Keratinocyte (primary cell): ENCODE measurements around the gene UBXN6. TPM values are rescaled to one million over a fixed set of nuclear protein-coding genes. Genes with fewer than 3 reads are reported as not detected.

ENCODE experiments used
- DNase-seq: peaks from one replicate; pipeline ENCODE4 v3.0.0-alpha.2; 2011; ENCODE audit warnings: low read depth, missing footprints, low spot score
- FAIRE-seq: peaks from 2 replicates; lab custom pipeline; 2011; peaks lifted over from hg19 to GRCh38; lab: Jason Lieb, UNC
- H2AFZ ChIP-seq: 2 replicates; pipeline ENCODE4 v1.6.0; 2012; ENCODE audit warnings: low read length, control low read depth, inconsistent platforms; ENCODE audit not compliant: control insufficient read depth
- H3K27ac ChIP-seq: 2 replicates; pipeline ENCODE4 v1.5.1; 2011; ENCODE audit warnings: low read length; ENCODE audit not compliant: control insufficient read depth, insufficient read depth
- H3K27me3 ChIP-seq: 3 replicates; pipeline ENCODE4 v1.6.0; 2011; ENCODE audit warnings: low read length; ENCODE audit not compliant: control insufficient read depth, insufficient read depth; ENCODE audit errors: extremely low read depth
- H3K36me3 ChIP-seq, 2 experiments: 2 replicates in 1 of 2; 3 replicates in 1 of 2; pipeline ENCODE4 v1.5.1; 2011; ENCODE audit warnings: low read length in 2 of 2, mild to moderate bottlenecking in 1 of 2; ENCODE audit not compliant: control insufficient read depth in 2 of 2, insufficient read depth in 2 of 2; ENCODE audit errors: extremely low read depth in 1 of 2
- H3K4me1 ChIP-seq: 3 replicates; pipeline ENCODE4 v1.5.1; 2011; ENCODE audit warnings: low read length; ENCODE audit not compliant: control insufficient read depth, insufficient read depth; ENCODE audit errors: extremely low read depth
- H3K4me2 ChIP-seq: 3 replicates; pipeline ENCODE4 v1.6.0; 2011; ENCODE audit warnings: low read depth, low read length; ENCODE audit not compliant: control insufficient read depth, insufficient read depth; ENCODE audit errors: extremely low read depth
- H3K4me3 ChIP-seq, 3 experiments: fragments of 200-600 bp in 1 of 3; sonication (generic) in 1 of 3; 2 replicates in 2 of 3; 3 replicates in 1 of 3; pipeline ENCODE4 v1.5.1; 2011 to 2016; ENCODE audit warnings: low read length in 3 of 3, mild to moderate bottlenecking in 3 of 3, control low read depth in 2 of 3, inconsistent platforms in 1 of 3, low read depth in 1 of 3, mixed read lengths in 1 of 3, mixed run types in 1 of 3, moderate library complexity in 1 of 3; ENCODE audit not compliant: control insufficient read depth in 2 of 3, insufficient read depth in 2 of 3; ENCODE audit errors: extremely low read depth in 1 of 3
- H3K79me2 ChIP-seq: 2 replicates; pipeline ENCODE4 v1.6.0; 2012; ENCODE audit warnings: low read length; ENCODE audit not compliant: control insufficient read depth, insufficient read depth
- H3K9ac ChIP-seq: 3 replicates; pipeline ENCODE4 v1.6.0; 2011; ENCODE audit warnings: low read length; ENCODE audit not compliant: control insufficient read depth, insufficient read depth; ENCODE audit errors: extremely low read depth
- H3K9me1 ChIP-seq: 3 replicates; pipeline ENCODE4 v1.6.0; 2011; ENCODE audit warnings: low read length; ENCODE audit not compliant: control insufficient read depth, insufficient read depth; ENCODE audit errors: extremely low read depth
- H3K9me3 ChIP-seq: 2 replicates; pipeline ENCODE4 v1.5.1; 2012; ENCODE audit warnings: low read depth, low read length; ENCODE audit not compliant: control insufficient read depth
- H4K20me1 ChIP-seq: 3 replicates; pipeline ENCODE4 v1.6.0; 2011; ENCODE audit warnings: low read length; ENCODE audit not compliant: control insufficient read depth, insufficient read depth; ENCODE audit errors: extremely low read depth
- EZH2 ChIP-seq: IDR thresholded peaks from one replicate; pipeline ENCODE4 v1.6.1; 2012; ENCODE audit warnings: inconsistent platforms, mild to moderate bottlenecking, low read length, moderate library complexity
- dilution Hi-C: fragments of 300-500 bp; cut with MboI; formaldehyde crosslinking; loops from one replicate; pipeline ENCODE4 v1.7.0; 2020; ENCODE audit warnings: low sequenced_read_pairs; ENCODE audit not compliant: extremely low pct_ligation_motif_present
- polyA plus RNA-seq, 5 experiments: library from polyadenylated mRNA; depleted of rRNA in 3 of 5; stranded (reverse) in 3 of 5; stranded (forward) in 1 of 5; unstranded in 1 of 5; fragments of >200 nt; gene quantifications; 1 replicate in 1 of 5; 2 replicates in 3 of 5; 3 replicates in 1 of 5; pipeline versions ENCODE4 v1.2.1 to v1.2.3, GENCODE V29; 2011 to 2012; ENCODE audit warnings: missing spikeins in 2 of 5, low read depth in 1 of 5, low replicate concordance in 1 of 5
- TF ChIP-seq, protein P1 (sequence below), 3 experiments: IDR thresholded peaks in 1 of 3; conservative IDR thresholded peaks in 1 of 3; optimal IDR thresholded peaks in 1 of 3; 2 replicates in 2 of 3; 3 replicates in 1 of 3; pipeline versions ENCODE3 to v1.5.1; 2011; ENCODE audit warnings: low read length in 3 of 3, mild to moderate bottlenecking in 3 of 3, moderate library complexity in 2 of 3, control low read depth in 1 of 3, inconsistent platforms in 1 of 3; ENCODE audit not compliant: insufficient read depth in 2 of 3; ENCODE audit errors: extremely low read depth in 1 of 3

The UBXN6 gene
- polyA plus RNA-seq, 1 donor (not counting 4 experiments of a cell fraction or from before 2014, with no cell fraction given): 36.4 TPM

DNA sequence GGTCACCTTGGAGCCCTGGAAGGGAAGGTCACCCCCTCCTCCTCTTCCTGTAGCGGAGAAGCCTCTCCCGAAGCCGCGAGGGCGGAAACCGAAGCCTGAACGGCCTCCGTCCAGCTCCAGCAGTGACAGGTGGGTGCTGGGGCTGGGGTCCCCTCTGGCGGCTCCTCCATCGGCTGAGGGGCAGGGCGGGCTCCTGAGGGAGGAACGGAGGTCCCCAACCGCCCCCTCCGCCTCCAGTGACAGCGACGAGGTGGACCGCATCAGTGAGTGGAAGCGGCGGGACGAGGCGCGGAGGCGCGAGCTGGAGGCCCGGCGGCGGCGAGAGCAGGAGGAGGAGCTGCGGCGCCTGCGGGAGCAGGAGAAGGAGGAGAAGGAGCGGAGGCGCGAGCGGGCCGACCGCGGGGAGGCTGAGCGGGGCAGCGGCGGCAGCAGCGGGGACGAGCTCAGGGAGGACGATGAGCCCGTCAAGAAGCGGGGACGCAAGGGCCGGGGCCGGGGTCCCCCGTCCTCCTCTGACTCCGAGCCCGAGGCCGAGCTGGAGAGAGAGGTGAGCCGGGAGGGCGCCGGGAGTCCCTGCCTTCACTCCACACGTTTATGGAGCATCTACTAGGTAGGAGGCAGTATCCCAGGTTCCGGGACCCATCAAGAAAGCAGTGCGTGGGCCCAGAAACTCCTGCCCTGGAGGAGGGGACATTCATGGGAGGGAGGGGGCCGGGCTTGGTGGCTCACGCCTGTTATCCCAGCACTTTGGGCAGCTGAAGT, 36.5 kb upstream of the UBXN6 start:
- FAIRE-seq (no peak), DNase-seq (no peak)
- Histone ChIP-seq H3K4me3 (no peak overlapping the region), H3K27me3 (no peaks in the 10 kb centered on the region), H3K79me2 (no peaks in the 10 kb centered on the region), H3K4me2 (no peak overlapping the region), H3K9ac (no peak overlapping the region), H3K4me1 (no peaks in the 10 kb centered on the region), H3K27ac (no peak overlapping the region), H3K9me1 (no peaks in the 10 kb centered on the region), H3K36me3 (peaks cover 14 to 19% of the 10 kb centered on the region in 2 experiments), H2AFZ (no peak overlapping the region), H3K9me3 (no peaks in the 10 kb centered on the region), H4K20me1 (no peaks in the 10 kb centered on the region)
- TF ChIP-seq EZH2: no peak
- TF ChIP-seq, protein P1, sequence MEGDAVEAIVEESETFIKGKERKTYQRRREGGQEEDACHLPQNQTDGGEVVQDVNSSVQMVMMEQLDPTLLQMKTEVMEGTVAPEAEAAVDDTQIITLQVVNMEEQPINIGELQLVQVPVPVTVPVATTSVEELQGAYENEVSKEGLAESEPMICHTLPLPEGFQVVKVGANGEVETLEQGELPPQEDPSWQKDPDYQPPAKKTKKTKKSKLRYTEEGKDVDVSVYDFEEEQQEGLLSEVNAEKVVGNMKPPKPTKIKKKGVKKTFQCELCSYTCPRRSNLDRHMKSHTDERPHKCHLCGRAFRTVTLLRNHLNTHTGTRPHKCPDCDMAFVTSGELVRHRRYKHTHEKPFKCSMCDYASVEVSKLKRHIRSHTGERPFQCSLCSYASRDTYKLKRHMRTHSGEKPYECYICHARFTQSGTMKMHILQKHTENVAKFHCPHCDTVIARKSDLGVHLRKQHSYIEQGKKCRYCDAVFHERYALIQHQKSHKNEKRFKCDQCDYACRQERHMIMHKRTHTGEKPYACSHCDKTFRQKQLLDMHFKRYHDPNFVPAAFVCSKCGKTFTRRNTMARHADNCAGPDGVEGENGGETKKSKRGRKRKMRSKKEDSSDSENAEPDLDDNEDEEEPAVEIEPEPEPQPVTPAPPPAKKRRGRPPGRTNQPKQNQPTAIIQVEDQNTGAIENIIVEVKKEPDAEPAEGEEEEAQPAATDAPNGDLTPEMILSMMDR (optimal IDR thresholded peaks at IDR 0.05 in 1 of 3, IDR thresholded peaks at IDR 0.05 in 1 of 3, conservative IDR thresholded peaks at IDR 0.05 in 1 of 3; ENCODE audit: extremely low read depth in 1 of 3, insufficient read depth in 2 of 3, low read length in 3 of 3): no peak
- dilution Hi-C loops: no loop called here

DNA sequence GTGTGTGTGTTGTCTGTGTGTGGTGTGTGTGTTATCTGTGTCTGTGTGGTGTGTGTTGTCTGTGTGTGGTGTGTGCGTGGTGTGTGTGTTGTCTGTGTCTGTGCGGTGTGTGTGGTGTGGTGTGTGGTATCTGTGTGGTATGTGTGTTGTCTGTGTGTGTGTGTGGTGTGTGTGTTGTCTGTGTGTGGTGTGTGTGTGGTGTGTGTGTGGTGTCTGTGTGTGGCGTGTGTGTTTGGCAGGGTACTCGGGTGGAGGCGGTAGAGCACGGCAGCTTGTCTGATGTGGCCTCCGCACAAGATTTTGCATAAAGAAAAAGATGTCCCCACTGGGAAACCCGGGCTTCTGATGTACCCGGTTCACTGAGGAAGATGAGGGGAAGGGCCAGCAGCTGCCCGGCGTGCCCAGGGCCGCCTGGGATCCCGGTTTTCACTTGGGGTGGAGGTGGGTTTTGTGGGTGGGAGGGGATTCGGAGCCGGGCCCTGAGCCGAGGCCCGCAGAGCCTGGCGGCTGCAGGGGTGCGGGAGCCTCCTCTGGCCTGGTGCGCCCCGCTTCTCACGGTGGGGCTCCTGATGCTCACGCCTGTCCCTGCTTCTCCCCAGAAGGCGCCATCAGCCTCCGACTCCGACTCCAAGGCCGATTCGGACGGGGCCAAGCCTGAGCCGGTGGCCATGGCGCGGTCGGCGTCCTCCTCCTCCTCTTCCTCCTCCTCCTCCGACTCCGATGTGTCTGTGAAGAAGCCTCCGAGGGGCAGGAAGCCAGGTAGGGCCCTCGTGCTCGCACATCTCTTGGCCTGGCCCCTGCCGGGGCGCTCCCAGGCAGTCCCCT, 35.7 kb upstream of the UBXN6 start:
- no peaks in the 10 kb centered on the region for H3K79me2 ChIP-seq
- FAIRE-seq (no peak), DNase-seq (no peak)
- H3K4me1 ChIP-seq: no peaks in the 10 kb centered on the region
- H3K9me3 ChIP-seq: no peaks in the 10 kb centered on the region
- no peak overlapping the region for H3K4me2 ChIP-seq
- no peak overlapping the region for H3K27ac ChIP-seq
- no peak for TF ChIP-seq EZH2
- TF ChIP-seq, protein P1 (optimal IDR thresholded peaks at IDR 0.05 in 1 of 3, IDR thresholded peaks at IDR 0.05 in 1 of 3, conservative IDR thresholded peaks at IDR 0.05 in 1 of 3; ENCODE audit: extremely low read depth in 1 of 3, insufficient read depth in 2 of 3, low read length in 3 of 3): no peak
- dilution Hi-C loops: no loop called here
- no peak overlapping the region for H3K9ac ChIP-seq
- H2AFZ ChIP-seq: no peak overlapping the region
- H4K20me1 ChIP-seq: no peaks in the 10 kb centered on the region
- H3K9me1 ChIP-seq: no peaks in the 10 kb centered on the region
- H3K4me3 ChIP-seq: no peak overlapping the region
- H3K36me3 ChIP-seq: peaks cover 15 to 19% of the 10 kb centered on the region in 2 experiments
- H3K27me3 ChIP-seq: no peaks in the 10 kb centered on the region
